Measurements from ENCODE around the gene OLAH.

GRCh38 chr10:14995964-14996565 lies 47.7 kb upstream of the OLAH start:
- TF ChIP-seq CTCF (IDR thresholded peaks at IDR 0.05; ENCODE audit: low read length), result no peak
- no peak for TF ChIP-seq EZH2 (optimal IDR thresholded peaks at IDR 0.05; ENCODE audit: low read depth, low read length)
